Measurements from ENCODE around the gene FREM1.

- TF ChIP-seq CTCF (IDR thresholded peaks at IDR 0.05 in 4 of 5, conservative IDR thresholded peaks at IDR 0.05 in 1 of 5): no peak
- TF ChIP-seq POLR2A (IDR thresholded peaks at IDR 0.05): no peak
These were observed 10.4 kb downstream of the FREM1 start for GRCh38 chr9:14899815-14900193.
